Muscle of back (tissue), 11 donors: ENCODE measurements around the gene NDUFS1. TPM values are rescaled to one million over a fixed set of nuclear protein-coding genes. Genes with fewer than 3 reads are reported as not detected.
"Not testable (repeated sequence)": the region's sequence is repeated elsewhere in the genome, so short reads cannot be mapped to it uniquely, and the experiment has no call there.

Experiments
- DNase-seq, 3 donors: peaks; one replicate each; pipeline versions ENCODE4 v3.0.0 to v3.0.0-alpha.2; 2013
- polyA plus RNA-seq, 10 donors: library from polyadenylated mRNA; unstranded; fragments of 120-200 nt; gene quantifications; one replicate each; pipeline ENCODE4 v1.2.1, GENCODE V29; 2013; ENCODE audit not compliant: insufficient read length in 10 of 10

The NDUFS1 gene
- polyA plus RNA-seq, 10 donors = 61.6 to 81.6 (median 71.8) TPM

DNA sequence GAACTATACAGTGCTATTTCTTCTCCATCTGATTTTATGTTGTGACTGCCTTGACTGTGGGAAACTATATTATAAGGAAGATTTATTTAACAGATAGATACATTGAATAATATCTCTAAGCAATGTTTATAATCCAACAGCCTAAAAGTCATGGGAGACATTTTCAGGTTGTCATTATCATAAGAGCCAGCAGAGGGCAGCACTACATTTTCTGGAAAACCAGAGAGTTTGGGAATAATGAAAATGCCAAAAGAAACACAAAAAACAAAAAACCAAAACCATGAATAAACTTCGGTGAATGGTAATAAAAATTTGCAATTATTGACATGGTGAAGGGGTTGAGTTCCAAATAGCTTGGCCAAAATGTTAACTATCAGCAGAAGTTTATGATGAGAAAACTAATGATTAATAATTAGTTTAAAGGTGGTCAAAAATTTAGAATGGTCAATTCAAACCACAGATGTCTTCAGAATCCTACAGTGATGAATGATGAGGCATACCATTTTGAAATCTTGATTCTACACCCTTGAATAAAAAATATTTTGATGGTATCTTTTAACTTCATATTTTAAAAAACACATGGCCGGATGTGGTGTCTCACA is 5.1 kb upstream of the NDUFS1 start:
- peak; percentile 44 to 75 (median 65) for DNase-seq

DNA sequence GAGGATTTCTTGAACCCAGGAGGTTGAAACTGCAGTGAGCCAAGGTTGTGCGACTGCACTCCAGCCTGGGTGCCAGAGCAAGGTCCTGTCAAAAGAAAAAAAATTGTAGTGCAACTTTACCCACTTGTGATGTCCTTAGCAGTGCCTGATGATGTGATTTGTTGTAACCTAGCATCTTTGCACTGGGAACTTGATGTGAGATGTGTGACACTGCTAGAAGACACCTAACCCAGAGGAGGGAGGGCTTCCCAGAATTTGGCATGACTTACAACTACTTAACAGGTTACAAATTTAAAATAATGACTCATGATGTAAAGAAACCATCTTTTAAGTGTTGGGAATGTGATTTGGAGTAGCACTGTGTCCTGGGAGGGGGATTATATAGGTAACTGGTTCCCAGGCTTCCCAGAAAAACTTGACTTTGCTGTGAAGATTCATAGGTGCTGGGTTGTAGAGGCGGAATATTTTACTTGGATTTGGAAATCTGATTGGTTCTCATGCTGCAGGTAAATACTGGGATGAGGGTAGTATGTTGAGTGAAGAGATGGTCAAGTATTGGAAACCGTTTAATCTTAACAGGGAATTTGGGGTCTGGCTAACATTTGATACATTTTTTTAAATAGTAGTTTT is 4.1 kb upstream of the NDUFS1 start:
- DNase-seq = no peak

DNA sequence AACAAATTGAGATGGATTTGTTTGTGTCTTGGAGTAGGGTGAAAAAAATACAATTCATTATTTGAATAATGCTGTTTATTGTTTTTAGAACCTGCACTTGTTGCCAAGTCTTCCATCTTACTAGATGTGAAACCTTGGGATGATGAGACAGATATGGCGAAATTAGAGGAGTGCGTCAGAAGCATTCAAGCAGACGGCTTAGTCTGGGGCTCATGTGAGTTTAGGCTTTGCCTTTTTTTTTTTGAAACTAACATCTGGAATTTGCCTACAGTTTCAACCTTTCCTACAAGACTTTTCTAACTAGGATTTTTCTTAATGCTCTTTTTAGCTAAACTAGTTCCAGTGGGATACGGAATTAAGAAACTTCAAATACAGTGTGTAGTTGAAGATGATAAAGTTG is 3.2 kb upstream of the NDUFS1 start:
- DNase-seq = not testable (repeated sequence)

DNA sequence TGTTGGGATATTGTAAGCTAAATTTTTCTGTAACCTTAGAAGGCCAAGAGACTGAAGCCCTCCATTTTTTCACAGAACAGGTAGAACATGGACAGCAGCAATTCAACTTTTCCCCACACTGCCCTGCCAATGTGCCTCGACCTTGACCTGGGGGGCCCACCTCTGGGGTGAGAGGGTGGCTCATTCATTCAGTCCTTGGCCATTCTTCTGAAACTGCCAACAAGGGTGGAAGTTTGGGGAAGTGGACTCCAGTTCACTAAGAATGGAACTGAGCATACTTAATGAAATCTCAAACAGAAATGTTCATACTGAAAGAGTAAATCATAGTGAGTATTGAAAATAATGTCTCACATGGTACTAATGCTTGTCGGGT is 1.5 kb upstream of the NDUFS1 start:
- no peak for DNase-seq

DNA sequence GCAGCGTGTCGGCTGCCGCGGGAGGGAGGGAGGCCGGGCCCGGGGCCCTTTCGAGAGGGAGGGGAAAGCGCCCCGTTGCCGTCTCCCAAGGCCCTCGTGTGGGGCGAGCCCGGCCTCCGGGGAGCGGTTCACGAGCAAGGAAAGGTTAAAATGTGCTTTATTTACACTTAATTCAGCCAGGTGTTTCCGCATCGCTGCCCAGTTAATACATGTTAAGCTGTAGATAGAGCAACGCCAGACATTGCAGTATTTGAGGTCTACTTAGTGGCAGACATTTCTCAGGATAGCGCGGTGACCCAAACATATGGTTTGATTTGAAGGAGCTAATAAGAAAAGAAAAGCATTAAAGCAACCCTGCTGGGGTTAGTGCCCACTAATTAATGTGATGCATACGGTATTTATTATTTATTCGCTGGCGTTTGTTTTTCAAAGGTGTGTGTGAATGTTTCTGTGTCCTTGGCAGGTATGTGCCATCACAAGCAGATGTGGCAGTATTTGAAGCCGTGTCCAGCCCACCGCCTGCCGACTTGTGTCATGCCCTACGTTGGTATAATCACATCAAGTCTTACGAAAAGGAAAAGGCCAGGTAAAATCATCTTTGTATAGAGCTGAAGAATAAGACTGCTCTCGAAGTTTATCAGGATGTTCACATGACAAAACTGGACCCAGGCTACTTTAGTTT is 1.0 kb upstream of the NDUFS1 start:
- DNase-seq = peak in 1 of 3 donors; percentile 30

DNA sequence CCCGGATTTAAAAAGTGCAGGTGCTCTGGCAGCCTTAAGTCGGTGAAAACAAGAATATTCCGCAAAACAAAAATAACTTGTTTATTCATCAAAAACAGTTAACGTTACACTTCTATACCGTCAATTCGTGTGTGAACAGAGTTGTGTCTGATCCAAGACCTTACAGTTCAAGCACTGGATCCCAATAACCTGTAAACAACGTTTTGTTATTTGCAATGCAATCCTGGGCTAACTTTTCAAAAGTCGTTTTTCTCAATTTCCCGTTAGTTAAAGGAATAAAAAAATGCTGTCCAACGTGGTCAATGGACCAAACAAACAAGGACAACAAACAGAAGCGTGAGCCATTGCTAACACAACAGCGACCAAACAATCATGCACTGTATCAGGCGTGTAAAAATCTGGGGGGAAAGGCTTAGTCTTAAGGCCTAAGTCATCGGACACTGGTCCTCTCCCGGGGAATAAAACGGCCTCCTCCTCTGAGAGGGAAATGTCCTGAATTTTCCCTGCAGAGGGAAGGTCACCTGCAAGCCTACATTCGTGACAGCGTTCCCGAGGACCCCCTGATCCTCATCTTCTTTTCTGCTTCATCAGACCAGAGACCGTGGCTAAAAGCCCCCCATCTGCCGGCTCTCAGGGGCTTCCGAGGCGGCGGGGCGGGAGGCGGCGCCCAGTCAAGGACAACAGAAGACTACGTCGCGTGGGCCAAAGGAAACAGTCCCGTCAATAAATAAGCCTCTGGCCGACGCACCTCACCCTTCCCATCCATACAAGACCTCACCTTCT is 490 bp downstream of the NDUFS1 start:
- peak in 1 of 3 donors; percentile 27 for DNase-seq

DNA sequence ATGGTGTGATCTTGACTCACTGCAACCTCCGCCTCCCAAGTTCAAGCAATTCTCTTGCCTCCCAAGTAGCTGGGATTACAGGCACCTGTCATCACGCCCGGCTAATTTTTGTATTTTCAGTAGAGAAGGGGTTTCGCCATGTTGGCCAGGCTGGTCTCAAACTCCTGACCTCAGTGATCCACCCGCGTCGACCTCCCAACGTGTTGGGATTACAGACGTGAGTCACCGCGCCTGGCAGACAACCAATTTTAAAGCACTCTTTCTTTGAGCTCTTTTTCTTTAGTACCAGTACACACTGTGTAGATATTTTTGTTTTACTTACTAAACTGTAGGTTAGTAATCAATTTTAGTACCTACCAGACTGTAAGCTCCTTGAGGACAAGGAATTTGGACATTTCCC is 2.2 kb downstream of the NDUFS1 start:
- DNase-seq = not testable (repeated sequence)

DNA sequence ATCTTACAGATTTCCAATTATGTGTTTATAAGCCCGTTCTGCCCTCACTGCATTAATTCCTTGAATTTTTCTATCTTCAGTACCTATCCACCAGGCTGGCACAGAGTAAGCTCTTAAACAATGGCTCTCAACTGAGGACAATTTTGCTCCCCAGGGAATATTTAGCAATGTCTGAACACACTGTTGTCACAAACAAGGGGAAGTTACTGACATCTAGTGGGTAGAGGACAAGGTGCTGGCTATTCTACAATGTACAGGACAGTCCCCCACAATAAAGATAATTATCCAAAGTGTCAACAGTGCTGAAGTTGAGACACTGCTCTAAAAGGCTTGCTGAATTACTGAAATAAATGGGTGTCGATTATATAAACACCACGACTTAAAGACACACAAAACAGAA is 5.0 kb downstream of the NDUFS1 start:
- DNase-seq = peak in 1 of 3 donors; percentile 7

DNA sequence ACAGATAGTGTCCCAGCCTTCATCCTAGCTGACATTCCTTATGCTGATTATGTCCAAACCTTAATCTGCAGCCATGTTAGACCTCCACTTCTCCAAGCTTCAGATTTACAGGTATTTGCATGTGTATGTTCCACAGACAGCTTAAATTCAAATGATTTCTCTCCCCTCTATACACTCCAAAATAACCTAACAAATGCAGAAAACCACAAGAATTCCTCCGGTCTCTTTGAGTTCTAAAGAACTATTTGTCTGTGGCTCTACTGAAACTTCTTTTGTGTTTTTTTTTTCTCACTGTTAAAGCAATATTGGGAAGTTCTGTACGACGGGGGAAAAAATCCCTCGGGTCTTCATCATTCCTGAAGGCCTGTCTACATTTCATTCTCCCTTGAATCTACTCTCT is 8.6 kb downstream of the NDUFS1 start:
- DNase-seq = no peak

DNA sequence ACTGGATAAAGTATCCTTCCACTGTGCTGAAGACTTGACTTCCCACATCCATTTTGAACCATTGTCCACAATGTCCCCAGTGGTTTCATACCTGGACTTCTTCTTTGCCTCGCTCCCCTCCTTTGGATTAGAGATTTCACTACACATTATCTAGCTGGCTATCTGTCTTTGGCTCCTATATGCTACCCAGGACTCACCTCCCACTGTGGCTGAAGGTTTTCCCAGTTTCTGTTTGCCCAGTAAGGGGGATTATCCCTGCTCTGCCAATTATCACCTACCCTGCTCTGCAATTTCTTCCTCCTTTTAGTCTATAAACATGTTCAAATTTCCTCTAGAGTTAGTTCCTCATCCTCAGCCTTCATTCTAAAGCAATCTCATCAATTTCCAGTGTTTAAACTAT is 9.1 kb downstream of the NDUFS1 start:
- no peak for DNase-seq

DNA sequence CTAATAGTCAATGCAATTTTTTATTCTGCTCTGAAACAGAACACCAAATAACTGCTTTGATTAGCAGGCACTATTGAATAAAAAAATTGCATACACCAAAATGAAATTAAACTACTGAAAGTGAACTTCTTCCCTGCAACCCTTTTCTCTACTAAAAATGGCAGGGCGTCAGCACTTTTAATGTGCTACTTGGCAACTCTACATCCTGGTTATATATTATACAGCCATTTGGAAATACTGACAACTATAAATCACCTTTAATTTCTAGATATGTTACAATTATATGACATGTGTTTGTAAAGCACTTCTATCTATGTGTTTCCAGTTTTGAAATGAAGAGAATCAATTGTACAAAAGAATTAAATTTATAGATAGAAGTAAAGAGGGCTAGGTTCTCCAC is 9.9 kb downstream of the NDUFS1 start:
- DNase-seq = no peak

DNA sequence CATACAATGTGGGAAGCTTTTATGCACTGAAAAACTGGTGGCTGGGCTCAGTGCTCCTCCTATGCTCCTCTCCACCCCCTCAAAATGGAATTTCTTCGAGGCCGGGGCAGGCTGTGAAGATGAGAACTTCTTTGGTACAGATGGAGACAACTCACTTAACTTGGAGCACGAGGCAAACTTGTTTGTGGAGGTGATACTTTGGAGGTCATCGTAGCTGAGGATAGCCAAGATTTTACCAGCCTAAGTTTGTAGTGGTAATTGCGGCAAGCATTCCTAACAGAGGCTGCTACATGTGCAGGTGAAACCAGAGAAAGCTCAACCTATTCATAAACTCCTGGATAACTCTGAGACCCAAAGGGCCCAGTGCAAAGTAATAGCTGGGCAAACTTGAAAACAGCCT is 13.6 kb downstream of the NDUFS1 start:
- no peak for DNase-seq

DNA sequence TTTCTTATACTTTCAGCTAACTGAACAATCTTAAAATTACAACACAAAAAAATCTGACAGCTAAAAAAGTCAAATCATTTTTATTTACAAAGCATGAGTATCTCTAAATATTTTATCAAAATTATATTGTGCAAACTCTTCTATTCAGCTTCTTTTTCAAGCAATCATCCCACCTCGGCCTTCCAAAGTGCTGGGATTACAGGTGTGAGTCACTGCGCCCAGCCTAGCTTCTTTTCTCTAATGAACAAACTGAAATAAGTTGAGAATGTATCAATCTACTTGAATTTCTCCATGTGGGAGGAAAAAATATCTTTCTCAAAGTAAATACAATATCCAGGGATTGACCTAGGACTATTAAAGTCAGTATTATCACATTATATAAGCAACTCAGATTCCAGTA is 14.9 kb downstream of the NDUFS1 start:
- no peak for DNase-seq

DNA sequence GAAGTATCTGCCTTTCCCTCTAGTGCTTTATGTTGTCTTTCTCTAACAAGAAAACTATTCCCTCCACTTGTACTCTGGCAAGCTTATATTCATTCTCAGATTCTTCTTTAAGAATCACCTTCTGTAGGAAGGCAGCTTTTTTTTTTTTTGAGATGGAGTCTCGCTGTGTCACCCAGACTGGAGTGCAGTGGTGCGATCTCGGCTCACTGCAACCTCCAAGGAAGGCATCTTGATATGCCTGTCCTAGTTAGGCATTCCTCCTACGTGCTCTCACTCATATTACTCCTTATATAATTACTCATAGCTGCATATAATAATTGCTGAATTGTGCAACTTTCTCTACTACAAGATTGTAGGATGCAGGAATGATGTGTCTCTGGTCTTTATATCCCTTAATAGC is 15.8 kb downstream of the NDUFS1 start:
- no peak for DNase-seq

DNA sequence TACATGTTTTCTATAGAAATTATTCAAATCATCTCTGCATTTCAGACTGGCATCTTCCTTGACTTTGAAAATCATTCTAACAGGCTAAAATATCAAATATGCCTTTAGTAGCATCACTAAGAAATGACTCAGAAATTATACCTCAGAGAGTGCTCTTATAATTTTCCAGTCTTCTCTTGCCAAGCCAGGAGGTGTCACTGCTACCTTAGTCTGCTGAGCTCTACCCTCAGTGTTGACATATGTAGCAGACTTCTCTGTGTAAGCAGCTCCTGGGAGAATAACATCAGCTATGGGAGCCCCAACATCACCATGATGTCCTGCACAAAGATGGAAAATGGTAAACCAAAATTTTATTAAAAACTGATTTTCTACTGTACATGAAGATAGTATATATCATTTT is 31.6 kb downstream of the NDUFS1 start:
- DNase-seq = no peak

DNA sequence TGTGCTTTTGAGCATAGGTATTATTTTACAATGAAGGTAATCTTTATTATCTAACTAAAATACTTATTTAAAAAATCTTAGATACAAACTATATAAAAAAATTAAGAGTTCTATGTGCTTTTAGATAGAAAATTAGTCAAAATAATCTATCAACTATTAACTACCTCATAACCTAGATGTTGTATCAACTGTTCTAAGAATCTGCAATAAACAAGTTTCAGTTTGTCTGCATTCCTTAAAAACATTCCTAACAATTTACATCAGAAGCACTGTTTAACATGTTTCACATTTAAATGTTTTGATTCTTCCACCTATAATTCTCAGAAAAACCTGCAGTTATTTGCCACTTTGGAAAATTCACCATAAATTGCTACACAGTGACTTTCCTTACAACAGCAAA is 33.3 kb downstream of the NDUFS1 start:
- no peak for DNase-seq

DNA sequence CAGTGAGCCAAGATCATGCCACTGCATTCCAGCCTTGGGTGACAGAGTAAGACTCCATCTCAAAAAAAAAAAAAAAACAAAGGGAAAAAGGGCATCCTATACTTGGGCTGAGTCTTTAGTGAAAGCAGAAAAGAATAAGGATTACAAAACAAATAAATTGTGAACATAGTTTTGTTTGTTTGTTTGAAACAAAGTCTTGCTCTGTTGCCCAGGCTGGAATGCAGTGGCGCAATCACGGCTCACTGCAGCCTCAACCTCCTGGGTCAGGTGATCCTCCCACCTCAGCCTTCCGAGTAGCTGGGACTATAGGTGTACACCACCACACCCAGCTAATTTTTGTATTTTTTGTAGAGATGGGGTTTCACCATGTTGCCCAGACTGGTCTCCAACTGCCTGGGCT is 36.7 kb downstream of the NDUFS1 start:
- DNase-seq = not testable (repeated sequence)

DNA sequence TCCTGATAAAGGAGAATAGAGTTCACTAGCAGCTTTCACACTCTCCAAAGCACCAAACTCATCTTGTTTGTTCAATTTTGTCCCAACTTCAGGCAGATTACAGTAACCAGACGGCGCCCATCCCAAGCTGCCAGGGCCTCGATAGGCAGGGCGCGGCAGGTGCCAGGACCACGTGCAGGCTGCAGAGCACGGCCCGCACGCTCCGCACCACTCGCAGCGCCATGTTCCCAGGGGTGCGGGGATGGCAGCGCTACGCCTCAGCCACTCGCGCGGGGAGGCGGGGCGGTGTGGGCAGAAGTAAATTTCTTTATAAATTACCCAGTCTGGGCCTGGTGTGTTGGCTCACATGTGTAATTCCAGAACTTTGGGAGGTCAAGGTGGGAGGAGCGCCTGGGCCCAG is 43.0 kb downstream of the NDUFS1 start:
- no peak for DNase-seq

DNA sequence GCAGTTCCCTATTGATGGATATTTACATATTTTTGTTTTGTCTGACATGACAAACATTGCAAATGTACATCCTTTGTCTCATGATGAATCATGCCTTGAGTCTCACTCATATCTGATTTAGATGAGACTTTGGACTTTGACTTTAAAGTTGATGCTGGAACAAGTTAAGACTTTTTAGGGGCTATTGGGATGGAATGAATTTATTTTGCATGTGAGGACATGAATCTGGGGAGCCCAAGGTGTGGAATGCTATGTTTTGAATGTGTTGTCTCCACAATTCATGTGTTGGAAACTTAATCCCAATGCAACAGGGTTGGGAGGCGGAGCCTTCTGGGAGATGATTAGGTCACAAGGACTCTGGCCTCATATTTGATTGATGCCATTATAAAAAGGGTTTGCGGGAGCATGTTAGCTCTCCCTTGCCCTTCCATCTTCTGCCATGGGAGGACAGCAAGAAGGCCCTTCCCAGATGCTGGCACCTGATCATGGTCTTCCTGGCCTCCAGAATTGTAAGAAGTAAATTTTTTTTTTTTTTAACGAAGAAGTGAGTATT is 44.1 kb downstream of the NDUFS1 start:
- no peak for DNase-seq

DNA sequence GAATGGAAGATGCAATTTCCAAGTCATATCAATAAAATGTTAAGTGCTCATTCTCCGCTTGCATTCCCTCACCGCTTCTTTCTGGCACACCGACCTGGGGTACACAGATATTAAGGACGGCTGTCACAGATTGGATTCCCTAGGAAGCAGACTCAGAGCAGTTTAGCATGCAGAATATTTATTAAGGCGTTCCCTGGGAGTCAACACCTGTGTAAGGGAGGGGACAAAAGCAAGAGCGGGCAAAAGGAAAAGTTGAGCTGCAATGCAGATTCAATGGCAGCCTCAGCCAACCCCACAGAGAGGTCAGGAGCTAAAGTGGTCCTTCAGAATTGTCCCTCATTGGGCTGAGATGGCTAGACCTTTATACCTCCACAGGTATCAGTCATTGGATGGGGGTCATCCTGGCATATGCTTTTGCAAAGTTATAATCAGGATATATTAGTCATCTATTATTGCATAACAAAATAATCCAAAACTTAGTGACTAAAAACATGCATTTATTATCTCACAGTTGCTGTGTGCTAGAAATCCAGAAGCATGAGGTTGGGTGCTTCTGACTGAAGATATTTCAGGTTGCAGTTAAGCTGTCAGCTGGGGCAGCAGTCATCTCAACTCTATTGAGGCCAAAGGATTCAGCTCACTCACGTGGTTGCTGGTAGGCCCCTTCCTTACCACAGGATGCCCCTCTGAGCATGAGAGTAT is 46.2 kb downstream of the NDUFS1 start:
- DNase-seq = no peak

DNA sequence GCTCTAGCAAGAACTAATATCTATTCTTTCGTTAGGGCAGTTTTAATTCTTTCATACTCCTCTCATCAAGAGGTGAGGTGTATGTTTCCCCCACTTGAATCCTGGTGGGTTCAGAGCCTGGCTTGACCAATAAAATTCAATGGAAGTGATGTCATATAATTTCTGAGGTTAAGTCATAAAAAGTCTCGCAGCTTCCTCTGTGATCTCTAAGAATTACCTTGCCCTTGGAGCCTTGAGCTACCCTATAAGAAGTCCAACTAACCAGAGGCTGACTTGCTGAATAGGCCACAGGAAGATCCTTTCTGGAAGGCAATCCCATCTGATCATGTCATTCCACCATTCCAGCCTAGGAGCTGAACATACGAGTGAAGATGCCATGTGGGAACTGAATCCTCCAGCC is 47.1 kb downstream of the NDUFS1 start:
- DNase-seq = no peak

DNA sequence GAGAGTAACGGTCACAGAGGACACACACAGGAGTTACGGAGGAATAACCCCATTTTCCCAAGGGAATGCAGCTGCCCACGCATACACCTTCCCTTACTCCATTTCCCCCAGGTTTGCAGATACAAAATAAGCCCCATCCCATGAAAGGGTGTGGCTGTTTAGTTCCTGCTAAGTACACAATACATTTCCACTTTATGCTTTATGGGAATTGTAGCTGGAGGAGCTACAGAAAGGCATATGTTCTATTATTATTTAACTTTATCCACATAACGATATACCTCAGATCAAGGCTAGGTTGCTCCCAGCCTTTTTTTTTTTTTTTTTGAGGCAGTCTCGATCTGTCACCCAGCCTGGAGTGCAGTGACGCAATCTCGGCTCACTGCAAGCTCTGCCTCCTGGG is 50.5 kb downstream of the NDUFS1 start:
- no peak for DNase-seq
